Measurements from ENCODE around the gene FGFBP2.

FGFBP2 gene

GRCh38 chr4:15934259-15934658, 28.7 kb downstream of the FGFBP2 start:
- H3K4me2 ChIP-seq (ENCODE audit: low read depth, low read length, poor library complexity, severe bottlenecking), result no peak overlapping the region
- H3K36me3 ChIP-seq (ENCODE audit: insufficient read depth, low read length), result no peaks in the 10 kb centered on the region
- TF ChIP-seq CTCF (conservative IDR thresholded peaks at IDR 0.05; ENCODE audit: low read length), result no peak
- TF ChIP-seq EZH2phosphoT487 (IDR thresholded peaks at IDR 0.05; ENCODE audit: borderline replicate concordance), result no peak
- H3K79me2 ChIP-seq (ENCODE audit: insufficient read depth, low read length), result no peaks in the 10 kb centered on the region
- H3K27me3 ChIP-seq (ENCODE audit: insufficient read depth, low read length, poor library complexity, severe bottlenecking), result no peaks in the 10 kb centered on the region
- H3K4me3 ChIP-seq (ENCODE audit: low read length, poor library complexity, severe bottlenecking), result no peak overlapping the region
- no peaks in the 10 kb centered on the region for H3K4me1 ChIP-seq (ENCODE audit: insufficient read depth, low read length, poor library complexity, severe bottlenecking)
- no peak overlapping the region for H3K9ac ChIP-seq (ENCODE audit: low read depth, low read length, poor library complexity, severe bottlenecking)
- H3K9me2 ChIP-seq (replicated peaks; ENCODE audit: low read depth, low read length), result no peaks in the 10 kb centered on the region
- no peak overlapping the region for H2AFZ ChIP-seq (ENCODE audit: low read length)
- H3K9me3 ChIP-seq (ENCODE audit: insufficient read depth, low read depth, low read length), result no peaks in the 10 kb centered on the region
- no peaks in the 10 kb centered on the region for H3F3A ChIP-seq (ENCODE audit: low read depth)
- H4K20me1 ChIP-seq (ENCODE audit: insufficient read depth, low read length, poor library complexity, severe bottlenecking), result no peaks in the 10 kb centered on the region

- H3K4me3 ChIP-seq (ENCODE audit: low read length, poor library complexity, severe bottlenecking), result no peak overlapping the region
- TF ChIP-seq EZH2phosphoT487 (IDR thresholded peaks at IDR 0.05; ENCODE audit: borderline replicate concordance), result no peak
- no peak for TF ChIP-seq CTCF (conservative IDR thresholded peaks at IDR 0.05; ENCODE audit: low read length)
- H3K9me3 ChIP-seq (ENCODE audit: insufficient read depth, low read depth, low read length), result no peaks in the 10 kb centered on the region
- no peaks in the 10 kb centered on the region for H3K36me3 ChIP-seq (ENCODE audit: insufficient read depth, low read length)
- no peaks in the 10 kb centered on the region for H3K27me3 ChIP-seq (ENCODE audit: insufficient read depth, low read length, poor library complexity, severe bottlenecking)
- H3K79me2 ChIP-seq (ENCODE audit: insufficient read depth, low read length), result no peaks in the 10 kb centered on the region
- H3K9ac ChIP-seq (ENCODE audit: low read depth, low read length, poor library complexity, severe bottlenecking), result no peak overlapping the region
- no peaks in the 10 kb centered on the region for H3K9me2 ChIP-seq (replicated peaks; ENCODE audit: low read depth, low read length)
- no peaks in the 10 kb centered on the region for H3K4me1 ChIP-seq (ENCODE audit: insufficient read depth, low read length, poor library complexity, severe bottlenecking)
- no peaks in the 10 kb centered on the region for H4K20me1 ChIP-seq (ENCODE audit: insufficient read depth, low read length, poor library complexity, severe bottlenecking)
- H3F3A ChIP-seq (ENCODE audit: low read depth), result no peaks in the 10 kb centered on the region
- no peak overlapping the region for H2AFZ ChIP-seq (ENCODE audit: low read length)
- no peak overlapping the region for H3K4me2 ChIP-seq (ENCODE audit: low read depth, low read length, poor library complexity, severe bottlenecking)
Measured at GRCh38 chr4:15931451-15932210, 31.3 kb downstream of the FGFBP2 start.

GRCh38 chr4:15930314-15930713, 32.7 kb downstream of the FGFBP2 start:
- no peaks in the 10 kb centered on the region for H3F3A ChIP-seq (ENCODE audit: low read depth)
- no peaks in the 10 kb centered on the region for H3K27me3 ChIP-seq (ENCODE audit: insufficient read depth, low read length, poor library complexity, severe bottlenecking)
- H2AFZ ChIP-seq (ENCODE audit: low read length), result no peak overlapping the region
- H3K9me2 ChIP-seq (replicated peaks; ENCODE audit: low read depth, low read length), result no peaks in the 10 kb centered on the region
- H3K4me2 ChIP-seq (ENCODE audit: low read depth, low read length, poor library complexity, severe bottlenecking), result no peak overlapping the region
- TF ChIP-seq CTCF (conservative IDR thresholded peaks at IDR 0.05; ENCODE audit: low read length) (no peak), EZH2phosphoT487 (IDR thresholded peaks at IDR 0.05; ENCODE audit: borderline replicate concordance) (no peak)
- no peaks in the 10 kb centered on the region for H3K79me2 ChIP-seq (ENCODE audit: insufficient read depth, low read length)
- H3K9ac ChIP-seq (ENCODE audit: low read depth, low read length, poor library complexity, severe bottlenecking), result no peak overlapping the region
- H3K4me3 ChIP-seq (ENCODE audit: low read length, poor library complexity, severe bottlenecking), result no peak overlapping the region
- H3K9me3 ChIP-seq (ENCODE audit: insufficient read depth, low read depth, low read length), result no peaks in the 10 kb centered on the region
- H4K20me1 ChIP-seq (ENCODE audit: insufficient read depth, low read length, poor library complexity, severe bottlenecking), result no peaks in the 10 kb centered on the region
- no peaks in the 10 kb centered on the region for H3K4me1 ChIP-seq (ENCODE audit: insufficient read depth, low read length, poor library complexity, severe bottlenecking)
- no peaks in the 10 kb centered on the region for H3K36me3 ChIP-seq (ENCODE audit: insufficient read depth, low read length)

Measured in Loucy (cell line).